CD4-positive, alpha-beta T cell (primary cell): ENCODE measurements around the gene PAPOLA. TPM values are rescaled to one million over a fixed set of nuclear protein-coding genes. Genes with fewer than 3 reads are reported as not detected.
"Not testable (repeated sequence)": the region's sequence is repeated elsewhere in the genome, so short reads cannot be mapped to it uniquely, and the experiment has no call there.

Experiments used
- ATAC-seq: fragments of 200-7000 bp; cut with Tn5 transposase; one replicate; pipeline ENCODE4 v1.10.0; 2022; ENCODE audit warnings: mild to moderate bottlenecking; ENCODE audit not compliant: poor library complexity
- CTCF ChIA-PET: fragments of 350-600 bp; sonication (Branson Sonifier 250); formaldehyde crosslinking; loops from one replicate; lab custom pipeline; 2021; ENCODE audit warnings: antibody characterized with exemption, inconsistent platforms; lab: Charles Lee
- POLR2A ChIA-PET: fragments of 350-600 bp; sonication (Branson Sonifier 250); formaldehyde crosslinking; loops from one replicate; lab custom pipeline; 2021; ENCODE audit warnings: antibody characterized with exemption, inconsistent platforms; lab: Charles Lee
- DNase-seq, 14 experiments: peaks; one replicate each; pipeline ENCODE4 v3.0.0-alpha.2; 2013 to 2020; ENCODE audit warnings: mixed read lengths in 2 of 14
- H3K27ac ChIP-seq, 2 donors: one replicate each; pipeline versions ENCODE4 v1.5.1 to v1.7.0; 2013; ENCODE audit warnings: low read length in 2 of 2, low read depth in 1 of 2, mild to moderate bottlenecking in 1 of 2
- H3K27me3 ChIP-seq, 2 experiments: 1 replicate in 1 of 2; 2 replicates in 1 of 2; pipeline versions ENCODE4 v1.6.1 to v1.7.0; 2013; ENCODE audit warnings: low read length in 2 of 2, control low read depth in 1 of 2, mild to moderate bottlenecking in 1 of 2, moderate library complexity in 1 of 2; ENCODE audit not compliant: insufficient read depth in 2 of 2, control insufficient read depth in 1 of 2
- H3K36me3 ChIP-seq: one replicate; pipeline ENCODE4 v1.6.1; 2013; ENCODE audit warnings: low read length, control low read depth; ENCODE audit not compliant: insufficient read depth
- H3K4me1 ChIP-seq: one replicate; pipeline ENCODE4 v1.6.1; 2013; ENCODE audit warnings: low read length, control low read depth; ENCODE audit not compliant: insufficient read depth
- H3K4me3 ChIP-seq: one replicate; pipeline ENCODE4 v1.5.1; 2013; ENCODE audit warnings: mild to moderate bottlenecking, low read length, moderate library complexity
- H3K9me3 ChIP-seq, 2 experiments: 1 replicate in 1 of 2; 2 replicates in 1 of 2; pipeline versions ENCODE4 v1.6.1 to v1.7.0; 2013; ENCODE audit warnings: low read length in 2 of 2, mild to moderate bottlenecking in 2 of 2, control low read depth in 1 of 2, moderate library complexity in 1 of 2; ENCODE audit not compliant: control insufficient read depth in 1 of 2, insufficient read depth in 1 of 2
- H3K27ac Mint-ChIP-seq: one replicate; pipeline ENCODE4 v1.8.0; 2020; ENCODE audit warnings: mixed read lengths
- H3K27me3 Mint-ChIP-seq: one replicate; pipeline ENCODE4 v1.8.0; 2021; ENCODE audit warnings: mixed read lengths
- H3K36me3 Mint-ChIP-seq: one replicate; pipeline ENCODE4 v1.8.0; 2021; ENCODE audit warnings: low read depth, mixed read lengths
- H3K4me1 Mint-ChIP-seq: one replicate; pipeline ENCODE4 v1.8.0; 2021; ENCODE audit warnings: low read depth, mixed read lengths
- H3K4me3 Mint-ChIP-seq: one replicate; pipeline ENCODE4 v1.8.0; 2020; ENCODE audit warnings: mild to moderate bottlenecking, mixed read lengths
- H3K9me3 Mint-ChIP-seq: one replicate; pipeline ENCODE4 v1.8.0; 2020; ENCODE audit warnings: mixed read lengths
- intact Hi-C, 2 experiments: fragments of 100-400 bp; cut with DNase I in 1 of 2; cut with micrococcal nuclease in 1 of 2; formaldehyde crosslinking; loops; one replicate each; pipeline versions ENCODE4 v1.15.1 to v1.9.0; 2023 to 2025; cut with DNase I, micrococcal nuclease
- total RNA-seq, 174 experiments: library from RNA in 2 of 174; stranded (reverse) in 2 of 174; gene quantifications; one replicate each; pipeline ENCODE4 v1.2.3 and lab custom pipeline; 2021 to 2026
- TF ChIP-seq, protein P1 (sequence below): fragments of 200-600 bp; IDR thresholded peaks from one replicate; pipeline ENCODE4 v1.8.0; 2022; ENCODE audit warnings: antibody characterized with exemption, mild to moderate bottlenecking

PAPOLA gene
- total RNA-seq, 2 experiments from 2014 or later = 140 to 148 TPM

DNA sequence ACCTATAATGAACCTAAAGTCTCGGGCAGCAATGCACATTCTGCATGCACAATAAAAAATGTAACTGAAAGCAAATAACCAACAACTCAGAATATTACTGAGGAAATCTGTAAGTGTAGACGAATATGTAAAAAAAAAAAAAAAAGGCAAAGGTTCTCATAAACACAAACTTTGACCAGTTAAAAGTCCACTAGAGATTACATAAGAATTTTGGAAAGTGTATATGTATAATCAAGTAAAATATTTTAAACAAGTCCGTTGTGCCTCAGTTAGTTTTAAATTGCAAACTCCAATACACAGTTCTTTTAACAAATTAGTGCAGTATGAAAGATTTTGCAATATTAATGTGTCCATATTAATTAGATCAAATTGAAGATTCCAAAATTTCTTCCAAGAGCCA is 35.3 kb upstream of the PAPOLA start:
- TF ChIP-seq, protein P1, sequence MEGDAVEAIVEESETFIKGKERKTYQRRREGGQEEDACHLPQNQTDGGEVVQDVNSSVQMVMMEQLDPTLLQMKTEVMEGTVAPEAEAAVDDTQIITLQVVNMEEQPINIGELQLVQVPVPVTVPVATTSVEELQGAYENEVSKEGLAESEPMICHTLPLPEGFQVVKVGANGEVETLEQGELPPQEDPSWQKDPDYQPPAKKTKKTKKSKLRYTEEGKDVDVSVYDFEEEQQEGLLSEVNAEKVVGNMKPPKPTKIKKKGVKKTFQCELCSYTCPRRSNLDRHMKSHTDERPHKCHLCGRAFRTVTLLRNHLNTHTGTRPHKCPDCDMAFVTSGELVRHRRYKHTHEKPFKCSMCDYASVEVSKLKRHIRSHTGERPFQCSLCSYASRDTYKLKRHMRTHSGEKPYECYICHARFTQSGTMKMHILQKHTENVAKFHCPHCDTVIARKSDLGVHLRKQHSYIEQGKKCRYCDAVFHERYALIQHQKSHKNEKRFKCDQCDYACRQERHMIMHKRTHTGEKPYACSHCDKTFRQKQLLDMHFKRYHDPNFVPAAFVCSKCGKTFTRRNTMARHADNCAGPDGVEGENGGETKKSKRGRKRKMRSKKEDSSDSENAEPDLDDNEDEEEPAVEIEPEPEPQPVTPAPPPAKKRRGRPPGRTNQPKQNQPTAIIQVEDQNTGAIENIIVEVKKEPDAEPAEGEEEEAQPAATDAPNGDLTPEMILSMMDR = no peak
- intact Hi-C loops = no loop called here

DNA sequence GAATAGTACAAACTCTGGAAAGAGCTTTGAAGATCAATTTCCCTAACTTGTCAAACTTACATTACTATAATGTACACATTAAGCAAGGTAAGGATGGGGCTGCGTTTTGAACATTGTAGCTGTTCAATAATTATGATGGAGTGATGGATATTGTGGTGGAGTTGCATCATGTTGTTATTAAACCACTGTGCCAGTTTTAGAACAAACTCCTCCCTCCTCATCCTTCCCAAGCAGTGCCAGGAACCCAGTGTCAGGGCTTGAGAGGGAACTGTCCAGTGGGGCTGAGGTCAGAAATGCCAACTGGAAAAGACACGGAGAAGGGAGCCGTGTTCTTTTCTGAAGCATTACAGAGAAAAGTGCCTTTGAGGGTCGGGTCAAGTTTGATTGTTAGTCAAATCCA is 31.9 kb upstream of the PAPOLA start:
- peaks cover 10% of the 10 kb centered on the region for H3K27me3 Mint-ChIP-seq
- TF ChIP-seq, protein P1 = no peak
- H3K36me3 ChIP-seq = no peaks in the 10 kb centered on the region

More for the DNA sequence above, 35.3 kb upstream of the PAPOLA start:
- ATAC-seq (no peak), DNase-seq (no peak)
- no peaks in the 10 kb centered on the region for H3K36me3 Mint-ChIP-seq
- H3K4me3 Mint-ChIP-seq = no peak overlapping the region
- CTCF ChIA-PET = no interaction called here
- no peaks in the 10 kb centered on the region for H3K27me3 ChIP-seq
- no peaks in the 10 kb centered on the region for H3K4me1 Mint-ChIP-seq
- H3K36me3 ChIP-seq = no peaks in the 10 kb centered on the region
- H3K4me1 ChIP-seq = no peaks in the 10 kb centered on the region
- peaks cover 3% of the 10 kb centered on the region for H3K27me3 Mint-ChIP-seq
- no peak overlapping the region for H3K4me3 ChIP-seq
- H3K9me3 Mint-ChIP-seq = no peaks in the 10 kb centered on the region
- POLR2A ChIA-PET = no interaction called here
- H3K27ac ChIP-seq = no peak overlapping the region
- H3K27ac Mint-ChIP-seq = no peak overlapping the region
- no peaks in the 10 kb centered on the region for H3K9me3 ChIP-seq

DNA sequence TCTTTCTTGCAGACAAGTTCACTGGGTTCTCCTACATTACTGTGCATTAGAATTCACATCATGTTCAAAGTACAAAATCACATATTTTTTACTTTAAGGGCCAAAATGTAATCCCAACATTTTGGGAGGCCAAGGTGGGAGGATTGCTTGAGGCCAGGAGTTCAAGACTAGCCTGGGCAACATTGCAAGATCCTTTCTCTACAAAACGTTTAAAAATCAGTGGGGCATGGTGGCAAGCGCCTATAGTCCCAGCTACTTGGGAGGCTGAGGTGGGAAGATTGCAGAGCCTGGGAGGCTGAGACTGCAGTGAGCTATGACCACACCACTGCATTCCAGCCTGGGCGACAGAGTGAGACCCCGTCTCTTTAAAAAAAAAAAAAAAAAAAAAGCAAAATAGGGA is 31.2 kb upstream of the PAPOLA start:
- H3K27ac ChIP-seq, H3K9me3 Mint-ChIP-seq, H3K27ac Mint-ChIP-seq, H3K9me3 ChIP-seq, CTCF ChIA-PET, H3K36me3 ChIP-seq, H3K4me3 Mint-ChIP-seq, POLR2A ChIA-PET, H3K36me3 Mint-ChIP-seq, H3K4me3 ChIP-seq, intact Hi-C loops, DNase-seq, H3K27me3 ChIP-seq, ATAC-seq, H3K4me1 ChIP-seq, H3K4me1 Mint-ChIP-seq: not testable (repeated sequence)
- peaks cover 10% of the 10 kb centered on the region for H3K27me3 Mint-ChIP-seq

More for the DNA sequence above, 31.9 kb upstream of the PAPOLA start:
- Mint-ChIP-seq H3K4me3 (no peak overlapping the region), H3K36me3 (no peaks in the 10 kb centered on the region), H3K4me1 (no peaks in the 10 kb centered on the region), H3K9me3 (no peaks in the 10 kb centered on the region), H3K27ac (no peak overlapping the region)
- ChIA-PET CTCF (no interaction called here), POLR2A (no interaction called here)
- intact Hi-C loops = no loop called here
- Histone ChIP-seq H3K4me1 (no peaks in the 10 kb centered on the region), H3K9me3 (no peaks in the 10 kb centered on the region), H3K27ac (no peak overlapping the region), H3K27me3 (no peaks in the 10 kb centered on the region), H3K4me3 (no peak overlapping the region)
- DNase-seq (no peak), ATAC-seq (no peak)

DNA sequence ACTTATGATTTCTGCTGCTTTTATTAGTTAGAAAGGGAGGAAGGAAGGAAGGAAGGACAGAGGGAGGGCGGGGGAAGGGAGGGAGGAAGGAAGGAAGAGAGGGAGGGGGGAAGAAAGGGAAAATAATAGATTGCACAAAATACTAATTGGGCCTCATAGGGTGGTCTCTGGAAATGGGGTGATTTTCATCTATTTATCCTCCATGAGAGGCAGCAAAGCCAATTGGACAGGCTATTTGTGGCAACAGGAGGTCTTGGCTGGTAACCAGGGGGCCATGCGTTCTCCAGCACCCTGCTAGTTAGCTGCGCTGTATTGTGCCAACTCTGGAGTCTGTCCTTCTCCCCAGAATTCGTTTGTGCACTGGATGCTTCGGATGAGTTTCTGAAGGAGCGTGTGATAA is 24.1 kb upstream of the PAPOLA start:
- Mint-ChIP-seq H3K27ac (no peak overlapping the region), H3K9me3 (no peaks in the 10 kb centered on the region), H3K27me3 (peaks cover 6% of the 10 kb centered on the region), H3K4me3 (no peak overlapping the region), H3K36me3 (no peaks in the 10 kb centered on the region), H3K4me1 (no peaks in the 10 kb centered on the region)
- H3K4me3 ChIP-seq = no peak overlapping the region
- CTCF ChIA-PET = no interaction called here
- ATAC-seq = no peak
- H3K27ac ChIP-seq = no peak overlapping the region
- POLR2A ChIA-PET = no interaction called here
- H3K36me3 ChIP-seq = no peaks in the 10 kb centered on the region
- H3K4me1 ChIP-seq = no peaks in the 10 kb centered on the region
- DNase-seq = no peak
- no peaks in the 10 kb centered on the region for H3K9me3 ChIP-seq
- TF ChIP-seq, protein P1 = no peak
- H3K27me3 ChIP-seq = no peaks in the 10 kb centered on the region
- intact Hi-C loops = no loop called here
